Measurements from ENCODE around the gene TRMT1. TPM values are rescaled to one million over a fixed set of nuclear protein-coding genes. Genes with fewer than 3 reads are reported as not detected.

Gene TRMT1
- total and polyA plus RNA-seq, 2 of the 8 experiments (the other 6 are each of a cell fraction or from before 2014, with no cell fraction given) = 77.4 to 99.3 TPM

GRCh38 chr19:13089857-13090507, 26.6 kb downstream of the TRMT1 start (continued):
- no peak for TF ChIP-seq KDM1A (IDR thresholded peaks at IDR 0.05; ENCODE audit: borderline replicate concordance, low read length)
- no peak for TF ChIP-seq CTCF (IDR thresholded peaks at IDR 0.05; ENCODE audit: control extremely low read depth in 1 of 3, insufficient read depth in 1 of 3, low read depth in 1 of 3, low read length in 3 of 3)
- TF ChIP-seq TEAD4 (IDR thresholded peaks at IDR 0.05; ENCODE audit: low read depth, low read length) = no peak

Data from H1 (cell line).